GM12878 (cell line): ENCODE data around the gene ZDHHC18.

ENCODE experiments used
- ATF2 ChIP-seq: IDR thresholded peaks from 2 replicates; pipeline ENCODE4 v1.6.1; 2012; ENCODE audit warnings: low read length, inconsistent platforms
- CBX3 ChIP-seq: fragments of 200-600 bp; sonication (generic); IDR thresholded peaks from 2 replicates; pipeline ENCODE4 v1.6.1; 2016; ENCODE audit warnings: low read depth, borderline replicate concordance
- CTCF ChIP-seq, 3 experiments: IDR thresholded peaks in 2 of 3; conservative IDR thresholded peaks in 1 of 3; 2 replicates each; pipeline ENCODE4 v1.5.1; 2011; ENCODE audit warnings: low read depth in 3 of 3, low read length in 3 of 3, mild to moderate bottlenecking in 3 of 3, control low read depth in 2 of 3, moderate library complexity in 2 of 3, inconsistent platforms in 1 of 3, mixed read lengths in 1 of 3; ENCODE audit not compliant: control insufficient read depth in 2 of 3, insufficient read depth in 1 of 3; ENCODE audit errors: extremely low read depth in 1 of 3
- DPF2 ChIP-seq: fragments of 450-650 bp; IDR thresholded peaks from 2 replicates; pipeline ENCODE4 v1.6.1; 2017; ENCODE audit warnings: mild to moderate bottlenecking
- FOS ChIP-seq: IDR thresholded peaks from 3 replicates; pipeline ENCODE4 v1.6.1; 2011; ENCODE audit warnings: borderline replicate concordance; ENCODE audit not compliant: insufficient read length; ENCODE audit errors: extremely low read depth
- POLR2A ChIP-seq: IDR thresholded peaks from 2 replicates; pipeline ENCODE4 v1.6.1; 2011; ENCODE audit warnings: low read depth, mild to moderate bottlenecking, low read length
- POLR2AphosphoS5 ChIP-seq: IDR thresholded peaks from 2 replicates; pipeline ENCODE4 v1.6.1; 2011; ENCODE audit warnings: mild to moderate bottlenecking, low read length, inconsistent platforms
- REST ChIP-seq: IDR thresholded peaks from 2 replicates; pipeline ENCODE4 v1.6.1; 2012; ENCODE audit warnings: mild to moderate bottlenecking, low read depth, low read length
- TAF1 ChIP-seq: IDR thresholded peaks from 2 replicates; pipeline ENCODE4 v1.6.1; 2011; ENCODE audit warnings: mild to moderate bottlenecking, low read depth, low read length, borderline replicate concordance
- TBL1XR1 ChIP-seq: IDR thresholded peaks from 2 replicates; pipeline ENCODE4 v1.6.1; 2012; ENCODE audit warnings: low read depth, low read length, improper control_type of control experiment
- TCF3 ChIP-seq: IDR thresholded peaks from 2 replicates; pipeline ENCODE4 v1.6.1; 2012; ENCODE audit warnings: low read depth, mild to moderate bottlenecking, low read length, borderline replicate concordance; ENCODE audit not compliant: insufficient read depth
- TF ChIP-seq, protein P1 (sequence below): fragments of 450-650 bp; IDR thresholded peaks from 2 replicates; pipeline ENCODE4 v1.6.1; 2014; ENCODE audit warnings: mild to moderate bottlenecking
- TF ChIP-seq, protein P2 (sequence below): fragments of 450-650 bp; IDR thresholded peaks from 2 replicates; pipeline ENCODE4 v1.6.1; 2016; ENCODE audit warnings: mild to moderate bottlenecking

DNA sequence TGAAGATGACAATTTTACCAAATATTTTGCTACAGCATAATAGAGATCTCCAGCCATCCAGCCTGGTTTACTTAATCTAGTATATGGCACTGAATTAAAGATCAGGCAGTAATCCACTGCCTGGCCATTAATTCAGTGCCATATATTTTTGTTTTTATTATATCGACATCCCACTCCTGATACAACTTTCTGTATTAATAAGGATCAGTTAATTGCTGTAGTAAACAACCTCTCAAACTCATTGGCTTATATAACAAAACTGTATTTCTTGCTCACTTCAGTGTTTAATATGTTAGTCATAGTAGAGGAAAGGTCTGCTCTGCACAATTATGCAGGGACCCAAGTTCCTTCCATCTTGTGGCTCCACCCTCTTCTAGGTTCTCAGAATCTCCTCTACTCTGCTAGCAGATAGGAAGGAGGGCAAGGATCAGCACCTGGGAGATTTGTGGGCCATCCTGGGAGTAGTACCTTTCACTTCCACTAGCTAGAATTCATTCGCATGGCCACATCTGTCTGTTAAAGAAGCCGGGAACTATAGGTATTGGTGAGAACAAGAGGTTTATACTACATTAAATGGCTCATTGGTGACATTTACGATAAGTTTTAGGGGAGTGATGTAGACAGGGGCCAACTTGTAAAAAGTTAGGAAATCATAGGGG is 3.6 kb upstream of the ZDHHC18 start:
- TF ChIP-seq REST, result no peak
- no peak for TF ChIP-seq TAF1
- TF ChIP-seq, protein P1, sequence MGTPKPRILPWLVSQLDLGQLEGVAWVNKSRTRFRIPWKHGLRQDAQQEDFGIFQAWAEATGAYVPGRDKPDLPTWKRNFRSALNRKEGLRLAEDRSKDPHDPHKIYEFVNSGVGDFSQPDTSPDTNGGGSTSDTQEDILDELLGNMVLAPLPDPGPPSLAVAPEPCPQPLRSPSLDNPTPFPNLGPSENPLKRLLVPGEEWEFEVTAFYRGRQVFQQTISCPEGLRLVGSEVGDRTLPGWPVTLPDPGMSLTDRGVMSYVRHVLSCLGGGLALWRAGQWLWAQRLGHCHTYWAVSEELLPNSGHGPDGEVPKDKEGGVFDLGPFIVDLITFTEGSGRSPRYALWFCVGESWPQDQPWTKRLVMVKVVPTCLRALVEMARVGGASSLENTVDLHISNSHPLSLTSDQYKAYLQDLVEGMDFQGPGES, result no peak
- no peak for TF ChIP-seq TBL1XR1
- TF ChIP-seq FOS, result no peak
- TF ChIP-seq ATF2, result no peak
- TF ChIP-seq DPF2, result no peak
- TF ChIP-seq CTCF (IDR thresholded peaks at IDR 0.05 in 2 of 3, conservative IDR thresholded peaks at IDR 0.05 in 1 of 3; ENCODE audit: control insufficient read depth in 2 of 3, extremely low read depth in 1 of 3, insufficient read depth in 1 of 3, low read depth in 3 of 3, low read length in 3 of 3), result no peak
- TF ChIP-seq, protein P2, sequence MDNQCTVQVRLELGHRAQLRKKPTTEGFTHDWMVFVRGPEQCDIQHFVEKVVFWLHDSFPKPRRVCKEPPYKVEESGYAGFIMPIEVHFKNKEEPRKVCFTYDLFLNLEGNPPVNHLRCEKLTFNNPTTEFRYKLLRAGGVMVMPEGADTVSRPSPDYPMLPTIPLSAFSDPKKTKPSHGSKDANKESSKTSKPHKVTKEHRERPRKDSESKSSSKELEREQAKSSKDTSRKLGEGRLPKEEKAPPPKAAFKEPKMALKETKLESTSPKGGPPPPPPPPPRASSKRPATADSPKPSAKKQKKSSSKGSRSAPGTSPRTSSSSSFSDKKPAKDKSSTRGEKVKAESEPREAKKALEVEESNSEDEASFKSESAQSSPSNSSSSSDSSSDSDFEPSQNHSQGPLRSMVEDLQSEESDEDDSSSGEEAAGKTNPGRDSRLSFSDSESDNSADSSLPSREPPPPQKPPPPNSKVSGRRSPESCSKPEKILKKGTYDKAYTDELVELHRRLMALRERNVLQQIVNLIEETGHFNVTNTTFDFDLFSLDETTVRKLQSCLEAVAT, result no peak
- no peak for TF ChIP-seq POLR2AphosphoS5
- TF ChIP-seq POLR2A, result no peak
- no peak for TF ChIP-seq CBX3
- TF ChIP-seq TCF3, result no peak
